ENCODE measurements around the gene ATP6V1B1.

ATP6V1B1 gene

GRCh38 chr2:70902579-70902978, 33.1 kb upstream of the ATP6V1B1 start:
- H2BK12ac ChIP-seq (ENCODE audit: low read length in 2 of 2) = no peak overlapping the region
- no peak overlapping the region for H4K91ac ChIP-seq (ENCODE audit: low read length)
- peaks cover 29% of the 10 kb centered on the region for H3K4me1 ChIP-seq (ENCODE audit: control insufficient read depth, insufficient read depth, low read depth, low read length)
- no peak overlapping the region for H2AFZ ChIP-seq (ENCODE audit: low read depth, low read length)
- DNase-seq = no peak
- H3K4ac ChIP-seq (ENCODE audit: low read depth in 1 of 2, low read length in 2 of 2) = no peak overlapping the region
- H3K18ac ChIP-seq (ENCODE audit: low read depth in 1 of 2, low read length in 2 of 2) = no peak overlapping the region
- H3K27ac ChIP-seq (ENCODE audit: low read length, poor library complexity, severe bottlenecking) = no peak overlapping the region
- peaks cover 11% of the 10 kb centered on the region for H3K79me1 ChIP-seq (replicated peaks; ENCODE audit: low read length, poor library complexity, severe bottlenecking)
- H3K4me3 ChIP-seq (ENCODE audit: insufficient read depth in 1 of 2, low read depth in 1 of 2, low read length in 2 of 2) = no peak overlapping the region
- no peaks in the 10 kb centered on the region for H3K9me3 ChIP-seq (ENCODE audit: control insufficient read depth, low read length)
- no CpG with 5 or more reads among the region's 2 CpGs for WGBS
- no peak overlapping the region for H2BK5ac ChIP-seq (ENCODE audit: low read depth, low read length, poor library complexity, severe bottlenecking)
- H2BK120ac ChIP-seq (ENCODE audit: low read depth, low read length) = no peak overlapping the region
- H3K23ac ChIP-seq (ENCODE audit: low read length in 2 of 2) = no peak overlapping the region
- H3K27me3 ChIP-seq (ENCODE audit: control insufficient read depth in 1 of 2, insufficient read depth in 1 of 2, low read length in 2 of 2) = peaks cover 72 to 73% of the 10 kb centered on the region in 2 experiments
- no peak overlapping the region for H3K4me2 ChIP-seq (ENCODE audit: low read length, poor library complexity, severe bottlenecking)
- H2AK5ac ChIP-seq (ENCODE audit: low read length, severe bottlenecking) = no peak overlapping the region
- no peak overlapping the region for H2BK15ac ChIP-seq (ENCODE audit: low read depth, poor library complexity, severe bottlenecking)
- H4K8ac ChIP-seq (ENCODE audit: low read length) = no peak overlapping the region
- no peak overlapping the region for H3K9ac ChIP-seq (ENCODE audit: low read length)
- no peak overlapping the region for H3K14ac ChIP-seq (ENCODE audit: low read length in 2 of 2)
- H3K36me3 ChIP-seq (ENCODE audit: control insufficient read depth in 1 of 2, insufficient read depth in 2 of 2, low read depth in 1 of 2, low read length in 2 of 2) = peaks cover 0 to 16% of the 10 kb centered on the region in 2 experiments

GRCh38 chr2:70903171-70903570, 32.5 kb upstream of the ATP6V1B1 start:
- Histone ChIP-seq H3K27me3 (ENCODE audit: control insufficient read depth in 1 of 2, insufficient read depth in 1 of 2, low read length in 2 of 2) (peaks cover 71 to 72% of the 10 kb centered on the region in 2 experiments), H3K9me3 (ENCODE audit: control insufficient read depth, low read length) (no peaks in the 10 kb centered on the region), H2BK120ac (ENCODE audit: low read depth, low read length) (no peak overlapping the region), H3K4me2 (ENCODE audit: low read length, poor library complexity, severe bottlenecking) (no peak overlapping the region), H4K8ac (ENCODE audit: low read length) (no peak overlapping the region), H3K79me1 (replicated peaks; ENCODE audit: low read length, poor library complexity, severe bottlenecking) (peaks cover 11% of the 10 kb centered on the region), H2BK5ac (ENCODE audit: low read depth, low read length, poor library complexity, severe bottlenecking) (no peak overlapping the region), H3K27ac (ENCODE audit: low read length, poor library complexity, severe bottlenecking) (no peak overlapping the region), H3K18ac (ENCODE audit: low read depth in 1 of 2, low read length in 2 of 2) (no peak overlapping the region), H4K91ac (ENCODE audit: low read length) (no peak overlapping the region), H2BK12ac (ENCODE audit: low read length in 2 of 2) (no peak overlapping the region), H3K36me3 (ENCODE audit: control insufficient read depth in 1 of 2, insufficient read depth in 2 of 2, low read depth in 1 of 2, low read length in 2 of 2) (peaks cover 0 to 16% of the 10 kb centered on the region in 2 experiments), H3K14ac (ENCODE audit: low read length in 2 of 2) (no peak overlapping the region), H3K4me1 (ENCODE audit: control insufficient read depth, insufficient read depth, low read depth, low read length) (peaks cover 29% of the 10 kb centered on the region), H3K4me3 (ENCODE audit: insufficient read depth in 1 of 2, low read depth in 1 of 2, low read length in 2 of 2) (no peak overlapping the region), H2AFZ (ENCODE audit: low read depth, low read length) (no peak overlapping the region), H2BK15ac (ENCODE audit: low read depth, poor library complexity, severe bottlenecking) (no peak overlapping the region), H3K9ac (ENCODE audit: low read length) (no peak overlapping the region), H3K23ac (ENCODE audit: low read length in 2 of 2) (no peak overlapping the region), H3K4ac (ENCODE audit: low read depth in 1 of 2, low read length in 2 of 2) (no peak overlapping the region), H2AK5ac (ENCODE audit: low read length, severe bottlenecking) (no peak overlapping the region)
- DNase-seq = no peak

GRCh38 chr2:70903641-70904340, 31.9 kb upstream of the ATP6V1B1 start:
- no peak overlapping the region for H3K4me3 ChIP-seq (ENCODE audit: insufficient read depth in 1 of 2, low read depth in 1 of 2, low read length in 2 of 2)
- 22% methylated on average over 22 of the region's 25 CpGs for WGBS

GRCh38 chr2:70904371-70905216, 31.1 kb upstream of the ATP6V1B1 start:
- H2BK12ac ChIP-seq (ENCODE audit: low read length in 2 of 2) = no peak overlapping the region

More at GRCh38 chr2:70903641-70904340, 31.9 kb upstream of the ATP6V1B1 start:
- no peak overlapping the region for H3K9ac ChIP-seq (ENCODE audit: low read length)
- H3K18ac ChIP-seq (ENCODE audit: low read depth in 1 of 2, low read length in 2 of 2) = no peak overlapping the region
- H2BK120ac ChIP-seq (ENCODE audit: low read depth, low read length) = no peak overlapping the region
- no peak overlapping the region for H3K27ac ChIP-seq (ENCODE audit: low read length, poor library complexity, severe bottlenecking)
- no peak overlapping the region for H2AFZ ChIP-seq (ENCODE audit: low read depth, low read length)
- no peak overlapping the region for H3K4ac ChIP-seq (ENCODE audit: low read depth in 1 of 2, low read length in 2 of 2)
- H4K8ac ChIP-seq (ENCODE audit: low read length) = no peak overlapping the region
- no peak overlapping the region for H2BK12ac ChIP-seq (ENCODE audit: low read length in 2 of 2)
- H3K14ac ChIP-seq (ENCODE audit: low read length in 2 of 2) = no peak overlapping the region
- H3K79me1 ChIP-seq (replicated peaks; ENCODE audit: low read length, poor library complexity, severe bottlenecking) = peaks cover 11% of the 10 kb centered on the region
- H3K9me3 ChIP-seq (ENCODE audit: control insufficient read depth, low read length) = no peaks in the 10 kb centered on the region
- no peak overlapping the region for H2AK5ac ChIP-seq (ENCODE audit: low read length, severe bottlenecking)
- no peak for DNase-seq
- H3K23ac ChIP-seq (ENCODE audit: low read length in 2 of 2) = no peak overlapping the region
- H3K36me3 ChIP-seq (ENCODE audit: control insufficient read depth in 1 of 2, insufficient read depth in 2 of 2, low read depth in 1 of 2, low read length in 2 of 2) = peaks cover 0 to 16% of the 10 kb centered on the region in 2 experiments
- no peak overlapping the region for H2BK15ac ChIP-seq (ENCODE audit: low read depth, poor library complexity, severe bottlenecking)
- no peak overlapping the region for H2BK5ac ChIP-seq (ENCODE audit: low read depth, low read length, poor library complexity, severe bottlenecking)
- H4K91ac ChIP-seq (ENCODE audit: low read length) = no peak overlapping the region
- H3K27me3 ChIP-seq (ENCODE audit: control insufficient read depth in 1 of 2, insufficient read depth in 1 of 2, low read length in 2 of 2) = peaks cover 64 to 70% of the 10 kb centered on the region in 2 experiments
- H3K4me2 ChIP-seq (ENCODE audit: low read length, poor library complexity, severe bottlenecking) = no peak overlapping the region
- peaks cover 29% of the 10 kb centered on the region for H3K4me1 ChIP-seq (ENCODE audit: control insufficient read depth, insufficient read depth, low read depth, low read length)

More at GRCh38 chr2:70904371-70905216, 31.1 kb upstream of the ATP6V1B1 start:
- H3K27me3 ChIP-seq (ENCODE audit: control insufficient read depth in 1 of 2, insufficient read depth in 1 of 2, low read length in 2 of 2) = peaks cover 56 to 62% of the 10 kb centered on the region in 2 experiments
- no peak overlapping the region for H2AFZ ChIP-seq (ENCODE audit: low read depth, low read length)
- no peak overlapping the region for H3K4me3 ChIP-seq (ENCODE audit: insufficient read depth in 1 of 2, low read depth in 1 of 2, low read length in 2 of 2)
- no peak overlapping the region for H2BK5ac ChIP-seq (ENCODE audit: low read depth, low read length, poor library complexity, severe bottlenecking)
- H2BK15ac ChIP-seq (ENCODE audit: low read depth, poor library complexity, severe bottlenecking) = no peak overlapping the region
- no peaks in the 10 kb centered on the region for H3K9me3 ChIP-seq (ENCODE audit: control insufficient read depth, low read length)
- H3K4me1 ChIP-seq (ENCODE audit: control insufficient read depth, insufficient read depth, low read depth, low read length) = peaks cover 27% of the 10 kb centered on the region
- 12% methylated on average over 55 of the region's 56 CpGs for WGBS
- H4K8ac ChIP-seq (ENCODE audit: low read length) = no peak overlapping the region
- no peak overlapping the region for H3K14ac ChIP-seq (ENCODE audit: low read length in 2 of 2)
- H2AK5ac ChIP-seq (ENCODE audit: low read length, severe bottlenecking) = no peak overlapping the region
- H3K4ac ChIP-seq (ENCODE audit: low read depth in 1 of 2, low read length in 2 of 2) = no peak overlapping the region
- H3K79me1 ChIP-seq (replicated peaks; ENCODE audit: low read length, poor library complexity, severe bottlenecking) = peaks cover 11% of the 10 kb centered on the region
- H3K4me2 ChIP-seq (ENCODE audit: low read length, poor library complexity, severe bottlenecking) = no peak overlapping the region
- peaks cover 0 to 16% of the 10 kb centered on the region in 2 experiments for H3K36me3 ChIP-seq (ENCODE audit: control insufficient read depth in 1 of 2, insufficient read depth in 2 of 2, low read depth in 1 of 2, low read length in 2 of 2)
- no peak overlapping the region for H4K91ac ChIP-seq (ENCODE audit: low read length)
- no peak for DNase-seq
- no peak overlapping the region for H2BK120ac ChIP-seq (ENCODE audit: low read depth, low read length)
- H3K23ac ChIP-seq (ENCODE audit: low read length in 2 of 2) = no peak overlapping the region
- H3K18ac ChIP-seq (ENCODE audit: low read depth in 1 of 2, low read length in 2 of 2) = no peak overlapping the region
- no peak overlapping the region for H3K27ac ChIP-seq (ENCODE audit: low read length, poor library complexity, severe bottlenecking)
- no peak overlapping the region for H3K9ac ChIP-seq (ENCODE audit: low read length)
